Adrenal gland (tissue), 5 donors: Measurements from ENCODE around the gene ACOX1.

Experiments
- POLR2A ChIP-seq, 2 donors: fragments of 450-650 bp; IDR thresholded peaks; one replicate each; pipeline ENCODE4 v1.6.1; 2017; ENCODE audit warnings: antibody characterized with exemption in 2 of 2, mild to moderate bottlenecking in 2 of 2, moderate library complexity in 1 of 2
- TF ChIP-seq, protein P1 (sequence below), 6 experiments: fragments of 450-650 bp in 4 of 6; fragments of 200-600 bp in 2 of 6; sonication (generic) in 1 of 6; IDR thresholded peaks; 1 replicate in 5 of 6; 2 replicates in 1 of 6; pipeline versions ENCODE4 v1.5.1 to v1.8.0; 2016 to 2021; ENCODE audit warnings: antibody characterized with exemption in 6 of 6, mild to moderate bottlenecking in 2 of 6, moderate library complexity in 1 of 6
- donor health status: DM: no; HTN: no; CAD: no.

DNA sequence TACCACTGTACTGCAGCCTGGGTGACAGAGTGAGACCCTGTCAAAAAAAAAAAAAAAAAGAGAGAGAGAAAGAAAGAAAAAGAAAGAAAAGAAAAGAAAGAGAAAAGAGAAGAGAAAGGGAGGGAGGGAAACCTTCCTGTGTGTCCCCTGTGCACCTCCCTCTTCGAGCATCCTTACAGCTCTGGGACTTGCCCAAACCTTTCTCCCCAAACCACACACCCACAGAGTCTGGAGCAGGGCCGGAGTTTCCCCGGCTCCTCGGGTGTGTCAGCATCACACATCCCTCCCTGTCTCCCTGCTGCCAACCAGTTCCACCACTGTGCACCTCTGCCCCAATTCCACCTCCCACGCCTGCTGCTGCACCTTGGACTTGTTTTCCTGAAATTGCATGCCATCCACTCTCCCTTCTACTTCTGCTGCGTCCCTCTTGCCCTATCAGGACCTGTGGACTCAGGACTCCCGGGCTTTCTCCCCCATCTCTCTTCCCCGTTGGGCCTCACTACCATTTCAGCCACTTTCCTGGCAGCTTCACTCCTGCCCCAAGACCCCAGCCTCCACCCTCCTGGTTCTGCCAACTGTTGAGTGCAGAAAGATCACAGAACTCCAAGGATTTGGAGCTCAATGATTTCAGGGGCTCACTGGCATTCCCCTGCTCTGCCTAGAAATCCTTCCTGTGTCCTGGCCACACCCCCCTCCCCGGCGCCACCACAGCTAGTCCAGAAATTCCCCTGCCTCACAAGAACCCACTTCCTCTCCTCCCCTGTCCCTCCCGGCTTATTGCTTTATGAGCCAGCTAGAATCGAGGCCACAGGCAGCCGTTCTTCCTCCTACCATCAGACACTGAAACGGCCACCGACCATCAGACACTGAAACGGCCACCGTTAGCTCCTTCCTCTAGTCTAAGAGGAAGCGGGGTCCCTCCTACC is 18.0 kb upstream of the ACOX1 start:
- TF ChIP-seq, protein P1, sequence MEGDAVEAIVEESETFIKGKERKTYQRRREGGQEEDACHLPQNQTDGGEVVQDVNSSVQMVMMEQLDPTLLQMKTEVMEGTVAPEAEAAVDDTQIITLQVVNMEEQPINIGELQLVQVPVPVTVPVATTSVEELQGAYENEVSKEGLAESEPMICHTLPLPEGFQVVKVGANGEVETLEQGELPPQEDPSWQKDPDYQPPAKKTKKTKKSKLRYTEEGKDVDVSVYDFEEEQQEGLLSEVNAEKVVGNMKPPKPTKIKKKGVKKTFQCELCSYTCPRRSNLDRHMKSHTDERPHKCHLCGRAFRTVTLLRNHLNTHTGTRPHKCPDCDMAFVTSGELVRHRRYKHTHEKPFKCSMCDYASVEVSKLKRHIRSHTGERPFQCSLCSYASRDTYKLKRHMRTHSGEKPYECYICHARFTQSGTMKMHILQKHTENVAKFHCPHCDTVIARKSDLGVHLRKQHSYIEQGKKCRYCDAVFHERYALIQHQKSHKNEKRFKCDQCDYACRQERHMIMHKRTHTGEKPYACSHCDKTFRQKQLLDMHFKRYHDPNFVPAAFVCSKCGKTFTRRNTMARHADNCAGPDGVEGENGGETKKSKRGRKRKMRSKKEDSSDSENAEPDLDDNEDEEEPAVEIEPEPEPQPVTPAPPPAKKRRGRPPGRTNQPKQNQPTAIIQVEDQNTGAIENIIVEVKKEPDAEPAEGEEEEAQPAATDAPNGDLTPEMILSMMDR (IDR thresholded peaks at IDR 0.05), result no peak
- TF ChIP-seq POLR2A (IDR thresholded peaks at IDR 0.05), result no peak
